ENCODE data around the gene THAP7.
A peak's percentile ranks its signal among the peaks of the same experiment; 100 is the strongest.

THAP7 gene

GRCh38 chr22:21033895-21034294 is 32.0 kb upstream of the THAP7 start:
- Histone ChIP-seq H3K9me3 (ENCODE audit: insufficient read depth, low read length) (no peaks in the 10 kb centered on the region), H3K27me3 (ENCODE audit: insufficient read depth, insufficient read length) (peaks cover 18% of the 10 kb centered on the region), H3K4me3 (ENCODE audit: insufficient read length, low read depth) (no peak overlapping the region), H3K4me1 (ENCODE audit: insufficient read depth, insufficient read length) (peaks cover 15% of the 10 kb centered on the region), H3K9ac (ENCODE audit: insufficient read length, low read depth) (no peak overlapping the region), H3K36me3 (ENCODE audit: insufficient read depth, insufficient read length, low read length) (no peaks in the 10 kb centered on the region)
- no peak for TF ChIP-seq ZNF274 (IDR thresholded peaks at IDR 0.05; ENCODE audit: low read depth, low read length)
- TF ChIP-seq SUZ12 (IDR thresholded peaks at IDR 0.05; ENCODE audit: extremely low read depth, insufficient read depth, insufficient read length): no peak
- no peak for TF ChIP-seq YY1 (IDR thresholded peaks at IDR 0.05; ENCODE audit: insufficient read depth, insufficient read length)
- no peak for DNase-seq (ENCODE audit: low read depth, low spot score)

- no peaks in the 10 kb centered on the region for H3K36me3 ChIP-seq (ENCODE audit: insufficient read depth, insufficient read length, low read length)
These were observed 31.2 kb upstream of the THAP7 start for GRCh38 chr22:21032868-21033688.

DNA sequence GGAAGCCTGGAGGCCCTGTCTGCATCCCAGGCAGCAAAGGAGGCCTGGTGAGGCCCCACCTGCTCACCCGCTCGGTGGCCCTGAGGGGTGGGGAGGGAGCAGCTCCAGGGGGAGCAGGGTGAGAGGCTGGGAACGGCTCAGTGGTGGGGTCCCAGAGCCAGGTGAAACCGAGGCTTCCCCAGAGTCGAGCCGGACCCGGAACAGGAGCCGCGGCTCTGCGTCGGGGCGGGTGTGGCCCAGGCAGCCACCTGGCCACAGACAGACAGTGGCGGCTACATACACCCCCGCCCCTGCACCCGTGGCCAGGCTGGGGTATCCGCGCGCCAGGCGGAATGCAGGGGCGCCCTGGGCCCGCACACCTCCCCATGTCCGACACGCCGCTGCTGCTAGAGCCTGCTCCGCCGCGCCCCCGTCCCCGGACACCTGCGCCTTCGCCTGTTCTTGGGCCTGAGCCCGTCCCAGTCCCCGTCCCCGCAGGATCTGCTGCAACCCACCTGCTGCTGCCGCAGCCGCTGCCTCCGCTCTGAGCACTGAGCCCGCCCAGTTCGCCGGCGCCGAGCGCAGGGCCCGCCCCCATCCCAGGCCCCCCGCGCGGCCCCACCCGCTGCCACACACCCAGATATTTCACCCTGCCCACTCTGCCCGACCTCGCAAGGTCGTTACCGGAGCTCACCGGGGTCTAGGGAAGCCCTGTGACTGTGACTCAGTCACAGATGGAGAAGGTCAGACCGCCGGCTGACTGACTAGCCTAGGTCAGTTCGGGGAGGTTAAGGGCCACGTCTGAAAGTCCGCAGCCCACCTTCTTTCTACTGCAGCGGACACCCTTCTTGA is 30.3 kb upstream of the THAP7 start, which contains the start of gene SLC7A4:
Gene SLC7A4 (minus strand): TSS at position 525 of the 831 bp plus-strand sequence. CDS start 749 bp downstream, outside the sequence.
- Histone ChIP-seq H3K27me3 (ENCODE audit: insufficient read depth, insufficient read length) (peaks cover 18% of the 10 kb centered on the region), H3K9ac (ENCODE audit: insufficient read length, low read depth) (peak within 1 kb of the TSS; percentile 67), H3K9me3 (ENCODE audit: insufficient read depth, low read length) (no peaks in the 10 kb centered on the region), H3K36me3 (ENCODE audit: insufficient read depth, insufficient read length, low read length) (no peaks in the 10 kb centered on the region), H3K4me1 (ENCODE audit: insufficient read depth, insufficient read length) (peaks cover 15% of the 10 kb centered on the region), H3K4me3 (ENCODE audit: insufficient read length, low read depth) (peak within 1 kb of the TSS; percentile 45)
- no peak for DNase-seq (ENCODE audit: low read depth, low spot score)
- TF ChIP-seq YY1 (IDR thresholded peaks at IDR 0.05; ENCODE audit: insufficient read depth, insufficient read length) (no peak), SUZ12 (IDR thresholded peaks at IDR 0.05; ENCODE audit: extremely low read depth, insufficient read depth, insufficient read length) (no peak), ZNF274 (IDR thresholded peaks at IDR 0.05; ENCODE audit: low read depth, low read length) (no peak)

More at GRCh38 chr22:21032868-21033688, 31.2 kb upstream of the THAP7 start:
- Histone ChIP-seq H3K4me3 (ENCODE audit: insufficient read length, low read depth) (peak overlapping the region; percentile 43), H3K27me3 (ENCODE audit: insufficient read depth, insufficient read length) (peaks cover 18% of the 10 kb centered on the region), H3K9ac (ENCODE audit: insufficient read length, low read depth) (peak overlapping the region; percentile 50), H3K4me1 (ENCODE audit: insufficient read depth, insufficient read length) (peaks cover 15% of the 10 kb centered on the region), H3K9me3 (ENCODE audit: insufficient read depth, low read length) (no peaks in the 10 kb centered on the region)
- no peak for DNase-seq (ENCODE audit: low read depth, low spot score)
- no peak for TF ChIP-seq SUZ12 (IDR thresholded peaks at IDR 0.05; ENCODE audit: extremely low read depth, insufficient read depth, insufficient read length)
- no peak for TF ChIP-seq YY1 (IDR thresholded peaks at IDR 0.05; ENCODE audit: insufficient read depth, insufficient read length)
- no peak for TF ChIP-seq ZNF274 (IDR thresholded peaks at IDR 0.05; ENCODE audit: low read depth, low read length)

DNA sequence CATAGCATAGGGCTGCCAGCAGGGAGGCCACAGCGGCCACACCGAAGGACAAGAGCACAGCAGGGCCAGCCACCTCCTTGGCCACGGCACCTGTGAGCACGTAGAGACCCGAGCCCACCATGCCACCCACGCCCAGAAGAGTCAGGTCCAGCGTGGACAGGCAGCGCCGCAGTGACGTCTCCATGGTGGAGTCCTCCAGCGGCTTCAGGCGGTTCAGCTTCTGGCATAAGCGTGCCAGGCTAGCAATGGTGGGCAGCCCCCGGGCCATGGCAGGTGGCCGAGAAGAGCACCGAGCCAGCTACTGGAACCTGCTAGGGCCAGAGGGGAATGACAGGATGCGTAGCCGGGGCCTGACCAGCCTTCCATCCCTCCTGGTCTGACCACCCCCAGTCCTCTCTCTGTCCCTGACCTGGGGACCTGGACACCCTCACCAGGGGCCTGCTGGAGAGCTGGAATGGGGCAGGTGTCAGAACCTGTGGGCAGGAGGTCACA is 29.7 kb upstream of the THAP7 start:
- H3K9ac ChIP-seq (ENCODE audit: insufficient read length, low read depth): peak overlapping the region; percentile 67
- H3K9me3 ChIP-seq (ENCODE audit: insufficient read depth, low read length): no peaks in the 10 kb centered on the region
- no peak for DNase-seq (ENCODE audit: low read depth, low spot score)
- peak overlapping the region; percentile 45 for H3K4me3 ChIP-seq (ENCODE audit: insufficient read length, low read depth)
- peaks cover 15% of the 10 kb centered on the region for H3K4me1 ChIP-seq (ENCODE audit: insufficient read depth, insufficient read length)
- H3K27me3 ChIP-seq (ENCODE audit: insufficient read depth, insufficient read length): peaks cover 18% of the 10 kb centered on the region
- TF ChIP-seq ZNF274 (IDR thresholded peaks at IDR 0.05; ENCODE audit: low read depth, low read length) (no peak), YY1 (IDR thresholded peaks at IDR 0.05; ENCODE audit: insufficient read depth, insufficient read length) (no peak), SUZ12 (IDR thresholded peaks at IDR 0.05; ENCODE audit: extremely low read depth, insufficient read depth, insufficient read length) (no peak)
- no peaks in the 10 kb centered on the region for H3K36me3 ChIP-seq (ENCODE audit: insufficient read depth, insufficient read length, low read length)

- Histone ChIP-seq H3K4me1 (ENCODE audit: insufficient read depth, insufficient read length) (peaks cover 16% of the 10 kb centered on the region), H3K4me3 (ENCODE audit: insufficient read length, low read depth) (no peak overlapping the region), H3K27me3 (ENCODE audit: insufficient read depth, insufficient read length) (peaks cover 18% of the 10 kb centered on the region), H3K36me3 (ENCODE audit: insufficient read depth, insufficient read length, low read length) (no peaks in the 10 kb centered on the region), H3K9me3 (ENCODE audit: insufficient read depth, low read length) (no peaks in the 10 kb centered on the region), H3K9ac (ENCODE audit: insufficient read length, low read depth) (no peak overlapping the region)
- TF ChIP-seq SUZ12 (IDR thresholded peaks at IDR 0.05; ENCODE audit: extremely low read depth, insufficient read depth, insufficient read length) (no peak), ZNF274 (IDR thresholded peaks at IDR 0.05; ENCODE audit: low read depth, low read length) (no peak), YY1 (IDR thresholded peaks at IDR 0.05; ENCODE audit: insufficient read depth, insufficient read length) (no peak)
- DNase-seq (ENCODE audit: low read depth, low spot score): no peak
These were observed 29.0 kb upstream of the THAP7 start for GRCh38 chr22:21030621-21031544.

DNA sequence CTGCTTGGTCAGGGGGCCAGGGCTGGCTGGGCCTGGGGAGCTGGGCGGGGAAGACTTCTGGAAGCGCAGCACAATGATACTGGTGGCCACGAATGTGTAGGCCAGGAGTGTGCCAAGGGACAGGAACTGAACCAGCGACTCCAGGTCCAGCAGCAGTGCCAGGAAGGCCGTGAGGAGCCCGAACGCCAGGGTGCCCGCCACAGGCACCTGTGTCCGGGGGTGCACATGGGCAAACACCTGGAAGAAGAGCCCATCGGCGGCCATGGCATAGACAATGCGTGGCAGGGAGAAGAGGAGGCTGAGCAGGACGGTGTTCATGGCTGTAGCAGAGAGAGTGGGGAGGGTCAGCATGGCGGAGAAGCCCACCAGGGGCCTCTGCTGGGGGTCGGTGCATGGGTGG is 28.1 kb upstream of the THAP7 start:
- TF ChIP-seq ZNF274 (IDR thresholded peaks at IDR 0.05; ENCODE audit: low read depth, low read length) (no peak), YY1 (IDR thresholded peaks at IDR 0.05; ENCODE audit: insufficient read depth, insufficient read length) (no peak), SUZ12 (IDR thresholded peaks at IDR 0.05; ENCODE audit: extremely low read depth, insufficient read depth, insufficient read length) (no peak)
- Histone ChIP-seq H3K4me3 (ENCODE audit: insufficient read length, low read depth) (no peak overlapping the region), H3K36me3 (ENCODE audit: insufficient read depth, insufficient read length, low read length) (no peaks in the 10 kb centered on the region), H3K4me1 (ENCODE audit: insufficient read depth, insufficient read length) (peaks cover 20% of the 10 kb centered on the region), H3K27me3 (ENCODE audit: insufficient read depth, insufficient read length) (peaks cover 18% of the 10 kb centered on the region), H3K9ac (ENCODE audit: insufficient read length, low read depth) (no peak overlapping the region), H3K9me3 (ENCODE audit: insufficient read depth, low read length) (no peaks in the 10 kb centered on the region)
- DNase-seq (ENCODE audit: low read depth, low spot score): no peak
